ENCODE measurements around the gene TGFB2.

The TGFB2 gene

DNA sequence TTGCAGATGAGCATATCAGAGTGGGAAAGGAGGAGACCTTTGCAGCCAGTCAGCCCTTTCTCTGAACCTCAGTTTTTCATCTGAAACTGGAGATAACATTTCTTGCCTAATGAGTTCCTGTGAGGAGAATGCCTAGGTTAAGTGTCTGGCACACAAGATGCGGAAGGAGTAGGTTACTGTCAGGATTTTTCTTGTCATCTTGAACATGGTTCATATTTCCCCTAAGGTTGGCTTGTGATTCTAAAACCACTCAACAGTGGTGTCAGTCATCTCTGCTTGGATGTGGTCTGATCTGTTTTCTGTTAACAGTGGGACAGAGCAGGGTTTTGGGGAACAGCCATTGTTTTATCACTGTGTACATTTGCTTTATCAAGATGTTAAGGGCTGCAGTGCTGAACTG lies 70.6 kb downstream of the TGFB2 start:
- intact Hi-C loops (cut with micrococcal nuclease) = no loop called here
- Mint-ChIP-seq H3K27ac (no peak overlapping the region), H3K9me3 (no peaks in the 10 kb centered on the region), H3K4me3 (no peak overlapping the region), H3K36me3 (ENCODE audit: low read depth) (no peaks in the 10 kb centered on the region), H3K27me3 (peaks cover 5% of the 10 kb centered on the region), H3K4me1 (ENCODE audit: low read depth) (no peaks in the 10 kb centered on the region)

DNA sequence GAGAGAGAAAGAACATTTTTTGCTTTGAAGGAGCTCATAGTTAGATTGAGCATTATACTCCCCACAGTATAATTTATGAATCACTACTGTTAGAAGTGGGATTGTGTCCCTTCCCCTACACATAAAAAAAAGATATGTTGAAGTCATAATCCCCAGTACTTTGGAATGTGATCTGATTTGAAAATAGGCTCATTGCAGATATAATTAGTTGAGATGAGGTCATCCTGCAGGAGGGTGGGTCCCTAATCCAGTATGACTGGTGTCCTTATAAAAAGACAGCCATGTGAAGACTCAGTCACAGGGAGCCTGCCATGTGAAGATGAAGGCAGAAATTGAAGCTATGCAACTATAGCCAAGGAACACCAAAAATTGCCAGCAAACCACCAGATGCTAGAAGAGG lies 76.4 kb downstream of the TGFB2 start:
- H3K27ac Mint-ChIP-seq = no peak overlapping the region
- no peaks in the 10 kb centered on the region for H3K9me3 Mint-ChIP-seq
- peaks cover 13% of the 10 kb centered on the region for H3K27me3 Mint-ChIP-seq
- H3K36me3 Mint-ChIP-seq (ENCODE audit: low read depth) = no peaks in the 10 kb centered on the region
- no peaks in the 10 kb centered on the region for H3K4me1 Mint-ChIP-seq (ENCODE audit: low read depth)
- intact Hi-C loops (cut with micrococcal nuclease) = no loop called here
- no peak overlapping the region for H3K4me3 Mint-ChIP-seq

DNA sequence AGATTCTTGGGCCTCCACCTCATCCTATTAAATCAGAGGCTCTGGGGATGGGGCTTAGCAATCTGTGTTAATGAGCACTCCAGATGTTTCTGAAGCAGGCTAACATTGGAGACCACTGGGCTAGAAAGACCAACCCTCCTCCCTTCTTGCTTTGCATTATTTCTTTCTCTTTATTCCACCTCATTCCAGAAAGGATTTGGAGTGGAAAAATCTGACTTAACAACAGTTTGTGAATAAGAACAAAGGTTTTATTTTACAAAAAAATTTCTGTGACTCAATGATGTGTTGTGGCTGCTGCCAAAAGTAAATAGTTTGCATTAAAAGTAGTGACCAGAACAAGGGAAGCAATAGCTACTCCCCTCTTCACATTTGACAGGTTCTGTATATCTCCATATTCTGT lies 79.4 kb downstream of the TGFB2 start:
- H3K4me1 Mint-ChIP-seq (ENCODE audit: low read depth) = no peaks in the 10 kb centered on the region
- H3K4me3 Mint-ChIP-seq = no peak overlapping the region
- H3K27ac Mint-ChIP-seq = no peak overlapping the region
- intact Hi-C loops (cut with micrococcal nuclease) = no loop called here
- H3K36me3 Mint-ChIP-seq (ENCODE audit: low read depth) = no peaks in the 10 kb centered on the region
- peaks cover 12% of the 10 kb centered on the region for H3K27me3 Mint-ChIP-seq
- H3K9me3 Mint-ChIP-seq = no peaks in the 10 kb centered on the region

DNA sequence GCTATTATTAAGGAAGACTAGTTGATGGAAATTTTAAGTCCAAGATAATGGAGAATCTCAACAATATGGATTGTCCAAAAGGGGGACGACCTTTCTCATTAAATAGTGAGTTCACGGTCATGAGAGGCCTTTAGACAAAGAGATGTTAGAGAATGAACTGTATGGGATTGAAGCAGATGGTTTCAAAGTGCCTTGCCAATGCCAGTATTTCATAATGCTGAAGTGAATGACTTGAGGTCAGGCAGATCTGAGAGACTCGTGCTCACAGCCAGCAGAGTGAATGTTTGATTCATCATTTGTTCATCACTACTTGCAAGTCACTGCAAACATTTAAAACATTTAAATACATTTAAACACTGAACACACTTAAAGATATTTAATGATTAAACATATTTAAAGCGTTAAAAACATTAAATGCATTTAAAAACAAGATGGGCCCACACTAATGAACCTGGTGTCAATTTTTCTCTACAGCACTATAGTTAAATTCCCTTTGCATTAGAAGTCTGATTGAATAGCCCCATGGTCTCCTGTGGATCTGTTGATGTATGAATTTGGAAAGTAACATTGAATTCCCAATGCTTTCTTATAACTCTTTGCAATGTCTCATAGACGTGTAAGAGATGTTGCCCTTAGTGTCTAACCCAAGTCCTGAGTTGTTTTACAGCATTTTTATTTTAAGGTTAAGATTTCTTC lies 80.7 kb downstream of the TGFB2 start:
- no peak overlapping the region for H3K4me3 Mint-ChIP-seq
- H3K36me3 Mint-ChIP-seq (ENCODE audit: low read depth) = no peaks in the 10 kb centered on the region
- intact Hi-C loops (cut with micrococcal nuclease) = no loop called here
- no peaks in the 10 kb centered on the region for H3K9me3 Mint-ChIP-seq
- H3K27me3 Mint-ChIP-seq = peaks cover 12% of the 10 kb centered on the region
- H3K27ac Mint-ChIP-seq = no peak overlapping the region
- no peaks in the 10 kb centered on the region for H3K4me1 Mint-ChIP-seq (ENCODE audit: low read depth)

DNA sequence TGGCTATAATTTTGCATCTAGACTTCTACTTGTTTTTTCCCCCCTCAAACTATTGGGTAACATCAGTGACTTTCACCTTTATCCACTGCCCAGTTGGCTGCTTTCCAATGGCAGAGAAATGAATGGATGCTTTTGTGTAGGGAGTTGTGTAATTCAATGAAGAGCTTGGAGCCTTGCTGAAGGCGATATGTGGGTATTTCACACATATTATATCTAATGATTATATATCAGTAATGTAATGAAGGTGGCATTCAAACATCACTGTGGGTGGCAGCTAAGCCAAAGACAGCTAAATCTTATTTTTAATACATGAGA lies 81.2 kb downstream of the TGFB2 start:
- Mint-ChIP-seq H3K36me3 (ENCODE audit: low read depth) (no peaks in the 10 kb centered on the region), H3K9me3 (no peaks in the 10 kb centered on the region), H3K27ac (no peak overlapping the region), H3K4me3 (no peak overlapping the region), H3K27me3 (peaks cover 12% of the 10 kb centered on the region), H3K4me1 (ENCODE audit: low read depth) (no peaks in the 10 kb centered on the region)
- intact Hi-C loops (cut with micrococcal nuclease) = no loop called here

DNA sequence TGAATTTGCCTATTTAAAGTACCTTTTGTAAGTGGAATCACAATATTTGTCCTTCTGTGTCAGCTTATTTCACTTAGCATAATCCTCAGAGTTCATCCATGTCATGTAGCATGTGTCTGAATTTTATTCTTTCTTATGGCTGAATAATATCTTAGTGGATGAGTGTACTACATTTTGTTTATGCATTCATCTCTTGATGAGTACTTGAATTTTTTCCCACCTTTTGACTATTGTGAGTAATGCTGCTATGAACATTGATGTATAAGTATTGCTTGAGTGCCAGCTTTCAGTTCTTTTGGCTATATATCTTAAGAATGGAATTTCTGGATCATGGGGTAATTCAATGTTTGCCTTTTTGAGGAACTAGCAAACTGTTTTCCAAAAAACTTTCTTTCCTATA lies 84.2 kb downstream of the TGFB2 start:
- Mint-ChIP-seq H3K9me3 (no peaks in the 10 kb centered on the region), H3K27ac (no peak overlapping the region), H3K36me3 (ENCODE audit: low read depth) (no peaks in the 10 kb centered on the region), H3K27me3 (peaks cover 11% of the 10 kb centered on the region), H3K4me3 (no peak overlapping the region), H3K4me1 (ENCODE audit: low read depth) (no peaks in the 10 kb centered on the region)
- intact Hi-C loops (cut with micrococcal nuclease) = no loop called here

DNA sequence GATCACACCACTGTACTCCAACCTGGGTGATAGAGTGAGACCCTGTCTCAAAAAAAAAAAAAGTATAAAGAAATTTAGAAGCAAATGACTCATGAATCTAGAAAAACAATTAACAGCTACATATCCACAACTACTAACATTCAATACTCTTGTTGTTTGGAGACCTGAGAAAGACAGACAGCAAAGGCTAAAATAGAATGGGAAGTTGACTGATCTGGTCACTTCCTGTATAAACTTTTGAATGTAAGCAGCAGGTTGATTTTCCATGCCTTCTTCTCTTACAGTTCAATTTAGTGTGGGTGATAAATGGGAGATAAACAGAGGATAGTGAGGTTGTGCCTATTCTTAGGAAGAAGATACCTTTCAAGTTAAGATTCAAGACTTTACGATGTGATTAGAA lies 85.2 kb downstream of the TGFB2 start:
- Mint-ChIP-seq H3K9me3 (no peaks in the 10 kb centered on the region), H3K27me3 (peaks cover 8% of the 10 kb centered on the region), H3K27ac (no peak overlapping the region), H3K36me3 (ENCODE audit: low read depth) (no peaks in the 10 kb centered on the region), H3K4me3 (no peak overlapping the region), H3K4me1 (ENCODE audit: low read depth) (no peaks in the 10 kb centered on the region)
- intact Hi-C loops (cut with micrococcal nuclease) = no loop called here

DNA sequence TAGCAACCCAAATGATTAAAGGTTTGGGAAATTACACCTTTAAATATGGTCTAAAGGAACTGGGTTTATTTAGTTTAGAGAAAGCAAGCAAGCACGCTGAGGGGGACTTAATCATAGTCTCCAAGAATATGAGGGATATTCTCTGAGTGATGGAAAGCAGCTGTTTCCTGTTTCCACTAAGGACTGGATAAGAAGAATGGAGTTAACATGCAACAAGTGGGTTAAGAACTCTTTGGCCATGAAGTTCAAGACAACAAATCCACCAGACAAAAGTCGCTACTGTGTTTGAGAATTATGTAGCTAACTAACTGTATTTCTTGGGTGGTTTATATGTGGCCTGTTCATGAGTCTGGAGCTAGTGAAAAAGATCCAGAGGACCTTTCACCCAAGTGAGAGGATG lies 85.7 kb downstream of the TGFB2 start:
- peaks cover 7% of the 10 kb centered on the region for H3K27me3 Mint-ChIP-seq
- H3K27ac Mint-ChIP-seq = no peak overlapping the region
- H3K9me3 Mint-ChIP-seq = no peaks in the 10 kb centered on the region
- no peak overlapping the region for H3K4me3 Mint-ChIP-seq
- H3K4me1 Mint-ChIP-seq (ENCODE audit: low read depth) = no peaks in the 10 kb centered on the region
- no peaks in the 10 kb centered on the region for H3K36me3 Mint-ChIP-seq (ENCODE audit: low read depth)
- intact Hi-C loops (cut with micrococcal nuclease) = no loop called here

DNA sequence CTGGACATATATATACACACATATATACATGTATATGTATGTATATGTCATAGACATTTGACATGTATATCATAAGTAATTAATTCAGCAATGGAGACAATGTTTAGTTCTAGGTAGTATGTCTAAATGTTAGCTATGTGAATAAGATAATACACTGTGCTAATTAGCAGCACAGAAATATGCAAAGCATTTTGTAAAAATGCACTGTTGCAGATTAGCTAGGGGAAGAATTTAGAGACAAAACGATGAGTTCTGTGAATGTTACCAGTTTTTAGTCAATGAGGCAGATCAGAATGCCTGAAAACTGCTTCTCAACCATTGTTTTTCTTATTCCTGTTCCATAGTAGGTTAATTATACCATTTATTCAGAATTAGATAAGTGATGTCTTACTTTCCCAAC lies 86.3 kb downstream of the TGFB2 start:
- Mint-ChIP-seq H3K4me1 (ENCODE audit: low read depth) (no peaks in the 10 kb centered on the region), H3K4me3 (no peak overlapping the region), H3K27me3 (peaks cover 9% of the 10 kb centered on the region), H3K36me3 (ENCODE audit: low read depth) (no peaks in the 10 kb centered on the region), H3K27ac (no peak overlapping the region), H3K9me3 (no peaks in the 10 kb centered on the region)
- intact Hi-C loops (cut with micrococcal nuclease) = no loop called here

DNA sequence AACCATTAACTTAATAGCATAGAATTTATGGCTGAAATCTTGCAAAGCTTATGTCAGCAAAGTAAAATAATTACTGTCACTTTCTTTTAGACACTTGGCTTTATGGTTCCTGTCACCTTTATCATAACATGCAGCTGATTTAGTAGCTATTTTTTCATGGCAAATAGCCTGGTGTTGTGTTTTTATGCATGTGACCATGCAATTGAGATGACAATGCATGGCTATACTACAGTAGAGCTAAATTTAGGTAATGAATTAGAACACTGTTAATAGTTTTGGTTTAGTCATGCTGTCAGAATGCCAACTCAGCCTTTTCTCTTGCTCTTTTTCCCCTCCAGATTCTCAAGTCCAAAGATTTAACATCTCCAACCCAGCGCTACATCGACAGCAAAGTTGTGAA lies 88.6 kb downstream of the TGFB2 start:
- Mint-ChIP-seq H3K9me3 (no peaks in the 10 kb centered on the region), H3K36me3 (ENCODE audit: low read depth) (no peaks in the 10 kb centered on the region), H3K4me3 (no peak overlapping the region), H3K27me3 (peaks cover 7% of the 10 kb centered on the region), H3K27ac (no peak overlapping the region), H3K4me1 (ENCODE audit: low read depth) (no peaks in the 10 kb centered on the region)
- intact Hi-C loops (cut with micrococcal nuclease) = no loop called here

DNA sequence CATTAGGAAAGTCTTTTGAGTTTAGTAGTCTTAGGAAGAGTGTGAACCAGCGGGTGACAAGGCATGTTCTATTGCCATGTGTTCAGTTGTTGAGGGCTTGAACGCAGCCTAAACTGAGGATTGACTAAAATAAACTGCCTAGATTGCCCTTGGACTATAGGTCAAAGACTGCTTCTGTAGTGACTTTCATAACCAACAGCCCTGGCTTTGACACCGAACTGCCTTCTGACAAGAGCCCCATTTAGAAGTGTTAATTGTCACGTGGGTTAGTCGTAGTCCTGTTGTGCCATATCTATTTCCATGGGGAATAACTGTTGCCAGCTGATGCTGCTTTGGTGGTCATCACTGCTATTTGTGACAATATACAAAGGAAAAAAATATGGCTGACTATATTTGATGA lies 90.4 kb downstream of the TGFB2 start:
- Mint-ChIP-seq H3K27me3 (peaks cover 9% of the 10 kb centered on the region), H3K9me3 (no peaks in the 10 kb centered on the region), H3K36me3 (ENCODE audit: low read depth) (no peaks in the 10 kb centered on the region), H3K4me3 (no peak overlapping the region), H3K27ac (no peak overlapping the region), H3K4me1 (ENCODE audit: low read depth) (no peaks in the 10 kb centered on the region)
- intact Hi-C loops (cut with micrococcal nuclease) = no loop called here

DNA sequence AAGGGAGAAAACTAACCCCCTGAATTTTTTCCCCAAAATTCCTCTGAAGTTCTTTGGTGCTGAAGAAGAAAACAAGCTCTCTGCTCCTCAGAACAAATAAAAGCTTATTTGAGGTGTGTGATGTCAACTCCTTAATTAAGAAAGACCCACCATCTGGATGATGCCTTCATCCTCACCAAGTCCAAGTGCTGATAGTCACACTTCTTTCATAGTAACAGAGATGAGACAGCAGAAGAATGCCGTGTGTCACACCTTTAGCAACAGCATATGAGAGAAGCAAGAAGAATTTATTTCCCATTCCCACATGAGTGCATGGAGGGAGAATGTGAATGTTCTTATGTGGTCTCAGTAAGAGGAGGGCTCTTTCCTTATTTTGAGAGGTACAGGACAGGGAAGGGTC lies 91.2 kb downstream of the TGFB2 start:
- H3K4me3 Mint-ChIP-seq = no peak overlapping the region

DNA sequence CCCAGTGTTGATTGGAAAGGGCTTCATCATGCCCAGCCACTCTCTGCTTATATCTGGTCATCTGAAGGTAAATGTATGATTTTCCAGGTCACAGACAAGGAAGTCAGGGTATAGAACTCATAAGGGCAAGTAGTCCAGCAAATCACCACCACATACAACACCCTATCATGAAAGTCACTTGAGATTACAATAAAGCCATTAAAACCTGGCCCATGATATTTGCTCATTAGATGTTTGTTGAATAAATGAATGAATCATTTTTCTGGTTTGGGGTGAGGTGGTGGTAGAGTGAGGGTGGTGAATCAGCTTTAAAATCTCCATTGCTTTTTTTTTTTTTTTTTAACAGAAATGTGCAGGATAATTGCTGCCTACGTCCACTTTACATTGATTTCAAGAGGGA lies 91.9 kb downstream of the TGFB2 start:
- Mint-ChIP-seq H3K27me3 (peaks cover 12% of the 10 kb centered on the region), H3K36me3 (ENCODE audit: low read depth) (no peaks in the 10 kb centered on the region), H3K9me3 (no peaks in the 10 kb centered on the region), H3K4me1 (ENCODE audit: low read depth) (no peaks in the 10 kb centered on the region), H3K4me3 (no peak overlapping the region), H3K27ac (no peak overlapping the region)
- intact Hi-C loops (cut with micrococcal nuclease) = no loop called here

More for the DNA sequence above, 91.2 kb downstream of the TGFB2 start:
- Mint-ChIP-seq H3K36me3 (ENCODE audit: low read depth) (no peaks in the 10 kb centered on the region), H3K27ac (no peak overlapping the region), H3K4me1 (ENCODE audit: low read depth) (no peaks in the 10 kb centered on the region), H3K27me3 (peaks cover 12% of the 10 kb centered on the region), H3K9me3 (no peaks in the 10 kb centered on the region)
- intact Hi-C loops (cut with micrococcal nuclease) = no loop called here

DNA sequence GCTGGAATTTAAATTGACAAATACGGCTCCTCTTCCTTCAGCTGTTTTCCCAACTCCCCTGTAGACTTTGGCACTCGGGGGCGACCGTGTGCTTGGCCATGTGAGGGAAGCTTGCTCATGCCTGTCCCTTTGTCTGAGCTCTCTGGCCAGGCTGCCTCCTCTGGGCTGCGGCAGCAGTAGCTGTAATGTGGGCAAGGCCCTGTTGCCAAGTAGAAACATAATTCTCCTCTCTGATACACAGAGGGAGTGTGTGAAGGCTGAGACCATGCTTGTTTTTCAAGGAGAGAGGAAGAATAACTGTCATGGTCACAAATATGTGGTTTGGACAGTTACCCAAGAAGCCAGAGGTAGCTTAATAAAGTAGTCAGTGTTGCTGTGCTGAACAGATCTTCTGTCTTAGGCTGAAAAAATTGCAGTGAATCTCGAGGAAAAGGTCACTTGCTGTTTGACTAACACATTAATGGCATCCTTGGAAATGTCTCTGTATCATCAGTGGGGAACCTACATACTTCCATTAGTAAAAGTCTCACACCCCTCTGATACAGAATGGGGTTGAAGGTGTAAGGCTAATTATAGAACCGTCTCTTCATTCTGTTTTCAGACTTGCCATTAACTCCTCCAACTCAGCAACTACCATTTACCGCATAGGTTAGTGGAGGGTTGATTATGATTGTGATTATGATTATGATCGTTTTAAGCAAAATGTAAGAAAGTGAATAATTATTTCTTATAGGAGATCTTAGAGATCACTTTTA lies 94.6 kb downstream of the TGFB2 start:
- peaks cover 13% of the 10 kb centered on the region for H3K27me3 Mint-ChIP-seq
- H3K4me3 Mint-ChIP-seq = no peak overlapping the region
- no peaks in the 10 kb centered on the region for H3K9me3 Mint-ChIP-seq
- no peaks in the 10 kb centered on the region for H3K36me3 Mint-ChIP-seq (ENCODE audit: low read depth)
- intact Hi-C loops (cut with micrococcal nuclease) = no loop called here
- H3K27ac Mint-ChIP-seq = no peak overlapping the region
- H3K4me1 Mint-ChIP-seq (ENCODE audit: low read depth) = no peaks in the 10 kb centered on the region

DNA sequence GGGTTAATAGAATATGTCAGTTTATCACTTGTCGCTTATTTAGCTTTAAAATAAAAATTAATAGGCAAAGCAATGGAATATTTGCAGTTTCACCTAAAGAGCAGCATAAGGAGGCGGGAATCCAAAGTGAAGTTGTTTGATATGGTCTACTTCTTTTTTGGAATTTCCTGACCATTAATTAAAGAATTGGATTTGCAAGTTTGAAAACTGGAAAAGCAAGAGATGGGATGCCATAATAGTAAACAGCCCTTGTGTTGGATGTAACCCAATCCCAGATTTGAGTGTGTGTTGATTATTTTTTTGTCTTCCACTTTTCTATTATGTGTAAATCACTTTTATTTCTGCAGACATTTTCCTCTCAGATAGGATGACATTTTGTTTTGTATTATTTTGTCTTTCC lies 98.1 kb downstream of the TGFB2 start:
- no peak overlapping the region for H3K27ac Mint-ChIP-seq
- no peaks in the 10 kb centered on the region for H3K4me1 Mint-ChIP-seq (ENCODE audit: low read depth)
- no peaks in the 10 kb centered on the region for H3K36me3 Mint-ChIP-seq (ENCODE audit: low read depth)
- no peak overlapping the region for H3K4me3 Mint-ChIP-seq
- peaks cover under 1% of the 10 kb centered on the region for H3K9me3 Mint-ChIP-seq
- H3K27me3 Mint-ChIP-seq = peaks cover 11% of the 10 kb centered on the region
- intact Hi-C loops (cut with micrococcal nuclease) = no loop called here

Measured in dendritic cell treated with granulocyte-macrophage colony-stimulating factor and Interleukin-4, amounts not matched to agents 40 ng/mL and 50 ng/mL, for 4 days (primary cell).